ENCODE results near the gene MMRN2.
A peak's percentile ranks its signal among the peaks of the same experiment; 100 is the strongest.
"Not testable (repeated sequence)": the region's sequence is repeated elsewhere in the genome, so short reads cannot be mapped to it uniquely, and the experiment has no call there.

Gene MMRN2

GRCh38 chr10:86956195-86956847 is 1.1 kb downstream of the MMRN2 start:
- no peak for DNase-seq

GRCh38 chr10:86955501-86956194 is 1.8 kb downstream of the MMRN2 start:
- DNase-seq: no peak

- no peak for DNase-seq
Measured at GRCh38 chr10:86954681-86955500, 2.5 kb downstream of the MMRN2 start.

GRCh38 chr10:86953747-86954680 is 3.4 kb downstream of the MMRN2 start:
- no peak for DNase-seq

GRCh38 chr10:86952697-86953096 is 4.7 kb downstream of the MMRN2 start:
- DNase-seq: not testable (repeated sequence)

GRCh38 chr10:86952106-86952505 is 5.3 kb downstream of the MMRN2 start:
- no peak for DNase-seq

- peak; percentile 20 for DNase-seq
Measured at GRCh38 chr10:86951184-86951761, 6.1 kb downstream of the MMRN2 start.

- DNase-seq: peak; percentile 15
Measured at GRCh38 chr10:86950349-86950748, 7.1 kb downstream of the MMRN2 start.

GRCh38 chr10:86947806-86948205 is 9.6 kb downstream of the MMRN2 start:
- DNase-seq: not testable (repeated sequence)

GRCh38 chr10:86946213-86947155 is 10.9 kb downstream of the MMRN2 start:
- DNase-seq: no peak

GRCh38 chr10:86945361-86946212 is 11.8 kb downstream of the MMRN2 start:
- DNase-seq: peak; percentile 61

- DNase-seq: no peak
Measured at GRCh38 chr10:86944907-86945306, 12.5 kb downstream of the MMRN2 start.

GRCh38 chr10:86944471-86944870 is 12.9 kb downstream of the MMRN2 start:
- DNase-seq: peak; percentile 37

- DNase-seq: no peak
Measured at GRCh38 chr10:86944031-86944419, 13.4 kb downstream of the MMRN2 start.

GRCh38 chr10:86943316-86944030 is 13.9 kb downstream of the MMRN2 start:
- DNase-seq: no peak

- no peak for DNase-seq
Measured at GRCh38 chr10:86942441-86943315, 14.7 kb downstream of the MMRN2 start.

- no peak for DNase-seq
Measured at GRCh38 chr10:86941991-86942421, 15.4 kb downstream of the MMRN2 start.

- no peak for DNase-seq
Measured at GRCh38 chr10:86941426-86941825, 16.0 kb downstream of the MMRN2 start.

Data from right forelimb (tissue), 1 donor.